GM23338 (cell line): ENCODE results near the gene KIAA1191. TPM values are rescaled to one million over a fixed set of nuclear protein-coding genes. Genes with fewer than 3 reads are reported as not detected.

Experiments
- ATAC-seq: fragments of 200-7000 bp; cut with Tn5 transposase; 3 replicates; pipeline ENCODE4 v1.9.1; 2020
- DNase-seq: peaks from one replicate; pipeline ENCODE4 v3.0.0-alpha.2; 2015; ENCODE audit warnings: low spot score
- H2AFZ ChIP-seq: fragments of 200-600 bp; sonication (generic); 2 replicates; pipeline ENCODE4 v1.8.0; 2016; ENCODE audit warnings: antibody characterized with exemption, mild to moderate bottlenecking, moderate library complexity
- H3F3A ChIP-seq: fragments of 200-600 bp; sonication (generic); replicated peaks from 2 replicates; pipeline ENCODE4 v1.8.0; 2017; ENCODE audit warnings: antibody characterized with exemption, mixed run types, low read depth
- H3K27ac ChIP-seq: fragments of 200-600 bp; sonication (generic); 2 replicates; pipeline ENCODE4 v1.6.1; 2016; ENCODE audit warnings: low read depth
- H3K27me3 ChIP-seq: fragments of 200-600 bp; sonication (generic); 2 replicates; pipeline ENCODE4 v1.8.0; 2016; ENCODE audit warnings: mild to moderate bottlenecking, mixed run types, moderate library complexity; ENCODE audit not compliant: insufficient read depth
- H3K36me3 ChIP-seq: fragments of 200-600 bp; sonication (generic); 2 replicates; pipeline ENCODE4 v1.8.0; 2016; ENCODE audit warnings: mild to moderate bottlenecking; ENCODE audit not compliant: insufficient read depth
- H3K4me1 ChIP-seq: fragments of 200-600 bp; sonication (generic); 2 replicates; pipeline ENCODE4 v1.8.0; 2016; ENCODE audit warnings: mild to moderate bottlenecking, moderate library complexity; ENCODE audit not compliant: insufficient read depth
- H3K4me2 ChIP-seq: fragments of 200-600 bp; sonication (generic); 2 replicates; pipeline ENCODE4 v1.7.1; 2017; ENCODE audit warnings: mixed run types
- H3K4me3 ChIP-seq: fragments of 200-600 bp; sonication (generic); 2 replicates; pipeline ENCODE4 v1.6.1; 2016; ENCODE audit warnings: mixed run types
- H3K79me2 ChIP-seq: fragments of 200-600 bp; sonication (generic); replicated peaks from 2 replicates; pipeline ENCODE4 v1.8.0; 2017; ENCODE audit warnings: mild to moderate bottlenecking; ENCODE audit not compliant: insufficient read depth
- H3K9me2 ChIP-seq: fragments of 200-600 bp; sonication (generic); 2 replicates; pipeline ENCODE4 v1.8.0; 2017; ENCODE audit not compliant: insufficient read depth
- H4K20me1 ChIP-seq: fragments of 200-600 bp; sonication (generic); replicated peaks from 2 replicates; pipeline ENCODE4 v1.8.0; 2017; ENCODE audit warnings: mild to moderate bottlenecking; ENCODE audit not compliant: insufficient read depth
- H3K27ac Mint-ChIP-seq: 2 replicates; pipeline ENCODE4 v1.8.0; 2020; ENCODE audit warnings: inconsistent platforms, mild to moderate bottlenecking, moderate library complexity, mixed read lengths
- H3K27me3 Mint-ChIP-seq: 3 replicates; pipeline ENCODE4 v1.8.0; 2022; ENCODE audit warnings: low read depth, mild to moderate bottlenecking, moderate library complexity, mixed read lengths, inconsistent platforms; ENCODE audit not compliant: insufficient read depth, poor library complexity
- H3K36me3 Mint-ChIP-seq: 3 replicates; pipeline ENCODE4 v1.8.0; 2021; ENCODE audit warnings: low read depth, mild to moderate bottlenecking, inconsistent platforms, moderate library complexity, mixed read lengths
- H3K4me1 Mint-ChIP-seq: 3 replicates; pipeline ENCODE4 v1.8.0; 2020; ENCODE audit warnings: mild to moderate bottlenecking, inconsistent platforms, mixed read lengths
- H3K4me3 Mint-ChIP-seq: 3 replicates; pipeline ENCODE4 v1.8.0; 2021; ENCODE audit warnings: moderate library complexity, mild to moderate bottlenecking, inconsistent platforms, mixed read lengths
- H3K9me3 Mint-ChIP-seq: 3 replicates; pipeline ENCODE4 v1.8.0; 2020; ENCODE audit warnings: moderate library complexity, mild to moderate bottlenecking, inconsistent platforms, mixed read lengths
- CREB1 ChIP-seq: fragments of 250-450 bp; sonication (Bioruptor Pico); IDR thresholded peaks from 2 replicates; pipeline ENCODE4 v1.5.0; 2020; ENCODE audit warnings: low read depth, mild to moderate bottlenecking, moderate library complexity
- CTCF ChIP-seq, 2 experiments: fragments of 200-600 bp in 1 of 2; sonication (generic) in 1 of 2; conservative IDR thresholded peaks; 2 replicates each; pipeline versions ENCODE4 v1.5.1 to v1.6.1; 2016 to 2017; ENCODE audit warnings: antibody characterized with exemption in 2 of 2, low read depth in 2 of 2, mild to moderate bottlenecking in 2 of 2, moderate library complexity in 1 of 2
- ETS1 ChIP-seq: IDR thresholded peaks from 2 replicates; pipeline ENCODE4 v1.6.1; 2016; ENCODE audit warnings: antibody characterized with exemption
- EZH2 ChIP-seq: fragments of 200-600 bp; sonication (generic); IDR thresholded peaks from one replicate; pipeline ENCODE4 v1.8.0; 2017; ENCODE audit warnings: antibody characterized with exemption, mild to moderate bottlenecking, low read depth; ENCODE audit not compliant: unreplicated experiment
- EZH2phosphoT487 ChIP-seq: fragments of 200-600 bp; sonication (generic); IDR thresholded peaks from one replicate; pipeline ENCODE4 v1.8.1; 2018; ENCODE audit warnings: antibody characterized with exemption; ENCODE audit not compliant: unreplicated experiment
- JUNB ChIP-seq: IDR thresholded peaks from one replicate; pipeline ENCODE4 v1.6.1; 2016; ENCODE audit warnings: antibody characterized with exemption; ENCODE audit not compliant: unreplicated experiment
- NANOG ChIP-seq: IDR thresholded peaks from 2 replicates; pipeline ENCODE4 v1.6.1; 2016; ENCODE audit warnings: antibody characterized with exemption, borderline replicate concordance
- POLR2AphosphoS5 ChIP-seq: IDR thresholded peaks from 2 replicates; pipeline ENCODE4 v1.6.1; 2016; ENCODE audit warnings: antibody characterized with exemption, low read depth
- REST ChIP-seq: IDR thresholded peaks from one replicate; pipeline ENCODE4 v1.6.1; 2018; ENCODE audit warnings: antibody characterized with exemption; ENCODE audit not compliant: unreplicated experiment
- STAT1 ChIP-seq: IDR thresholded peaks from one replicate; pipeline ENCODE4 v1.6.1; 2016; ENCODE audit warnings: antibody characterized with exemption; ENCODE audit not compliant: unreplicated experiment
- ZNF114 ChIP-seq: fragments of 250-450 bp; sonication (Bioruptor Pico); IDR thresholded peaks from 2 replicates; pipeline ENCODE4 v1.5.0; 2020; ENCODE audit warnings: mild to moderate bottlenecking, moderate library complexity
- ZNF331 ChIP-seq: fragments of 250-450 bp; sonication (Bioruptor Pico); IDR thresholded peaks from 2 replicates; pipeline ENCODE4 v1.5.0; 2020; ENCODE audit warnings: low read depth, mild to moderate bottlenecking, moderate library complexity
- ZNF462 ChIP-seq: fragments of 250-450 bp; sonication (Bioruptor Pico); IDR thresholded peaks from 2 replicates; pipeline ENCODE4 v1.5.0; 2020; ENCODE audit warnings: mild to moderate bottlenecking, moderate library complexity
- polyA plus RNA-seq: library from polyadenylated mRNA; unstranded; fragments of >200 nt; fragmentation: Nextera tagmentation; extraction: Ambion mirVana; gene quantifications from 2 replicates; pipeline ENCODE4 v1.2.1, GENCODE V29; 2016
- total RNA-seq: library from RNA; depleted of rRNA; stranded (reverse); fragments of >200 nt; shearing (Covaris generic); gene quantifications from 2 replicates; pipeline ENCODE4 v1.2.3, GENCODE V29; 2014

KIAA1191 gene
- total and polyA plus RNA-seq, 2 experiments from 2014 or later: 52.3 to 87.2 TPM

- no peak for DNase-seq
- Histone ChIP-seq H3K79me2 (no peaks in the 10 kb centered on the region), H2AFZ (no peak overlapping the region), H3K36me3 (no peaks in the 10 kb centered on the region), H3K27me3 (peaks cover 25% of the 10 kb centered on the region), H3K9me2 (no peaks in the 10 kb centered on the region), H3F3A (no peaks in the 10 kb centered on the region), H3K27ac (no peak overlapping the region), H3K4me2 (no peak overlapping the region), H4K20me1 (0 out of 2 replicates have a peak, but pooled peaks cover 6% of the 10 kb centered on the region), H3K4me1 (peaks cover 3% of the 10 kb centered on the region; the same call in 1 of the 2 replicates), H3K4me3 (no peak overlapping the region)
- Mint-ChIP-seq H3K27me3 (peaks cover 16% of the 10 kb centered on the region), H3K9me3 (no peaks in the 10 kb centered on the region), H3K36me3 (peaks cover 15% of the 10 kb centered on the region), H3K4me1 (peaks cover 3% of the 10 kb centered on the region; the same call in 2 of the 3 replicates), H3K4me3 (no peak overlapping the region), H3K27ac (no peak overlapping the region)
- ATAC-seq: no peak
- TF ChIP-seq EZH2phosphoT487 (no peak), JUNB (no peak), STAT1 (no peak), ZNF331 (CRISPR knock-in tag) (no peak), EZH2 (no peak), CREB1 (CRISPR knock-in tag) (no peak), CTCF (conservative IDR thresholded peaks at IDR 0.05; ENCODE audit: low read depth in 2 of 2) (no peak), REST (no peak), NANOG (no peak), ZNF462 (CRISPR knock-in tag) (no peak), ETS1 (no peak), ZNF114 (no peak), POLR2AphosphoS5 (no peak)
These were observed 8.6 kb upstream of the KIAA1191 start for GRCh38 chr5:176369934-176370711.
